ENCODE results near the gene NDUFV3. TPM values are rescaled to one million over a fixed set of nuclear protein-coding genes. Genes with fewer than 3 reads are reported as not detected.

Gene NDUFV3
- total and polyA plus RNA-seq, 2 of the 8 experiments (the other 6 are each of a cell fraction or from before 2014, with no cell fraction given), result 17.0 to 44.4 TPM

DNA sequence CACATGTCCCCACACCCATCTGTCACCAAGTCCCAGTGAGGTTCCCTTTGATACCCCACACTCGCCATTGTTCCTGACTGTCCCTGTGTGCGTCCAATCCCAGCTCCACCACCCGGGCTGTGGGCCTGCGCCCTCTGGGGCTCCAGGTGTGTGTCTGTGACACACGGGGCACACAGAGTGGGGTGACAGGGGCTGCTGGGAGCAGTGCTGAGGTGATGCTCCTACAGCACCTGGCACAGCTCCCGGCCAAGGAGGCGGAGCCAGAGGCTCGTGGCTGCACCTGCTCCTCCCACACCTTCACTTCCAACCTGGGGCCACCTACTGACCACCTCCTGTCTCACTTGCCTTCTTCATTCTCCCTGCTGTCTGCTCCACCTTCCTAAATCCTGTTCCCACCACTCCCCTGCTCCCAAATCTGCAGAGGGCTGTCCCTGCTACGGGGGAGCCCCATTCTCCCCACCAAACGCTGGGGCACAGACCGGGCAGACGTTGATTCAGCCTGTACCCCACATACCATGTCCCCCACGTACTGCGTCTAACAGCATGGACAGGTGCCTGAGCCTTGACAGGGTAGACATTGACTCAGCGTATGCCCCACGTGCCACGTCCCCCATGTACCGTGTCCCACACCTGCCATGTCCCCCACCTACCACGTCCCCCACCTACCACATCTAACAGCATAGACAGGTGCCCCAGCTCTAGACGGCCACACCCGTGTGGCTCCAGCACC, 30.2 kb upstream of the NDUFV3 start:
- Histone ChIP-seq H3K14ac (ENCODE audit: insufficient read length) (no peak overlapping the region), H3K79me2 (ENCODE audit: control insufficient read depth in 1 of 2, insufficient read depth in 2 of 2, low read length in 2 of 2) (peaks cover 6 to 84% of the 10 kb centered on the region in 2 experiments; a peak in 3 of 4 replicates), H3K4me2 (ENCODE audit: insufficient read depth in 1 of 2, low read depth in 2 of 2, low read length in 2 of 2) (no peak overlapping the region), H4K91ac (replicated peaks; ENCODE audit: insufficient read length, low read length) (no peak overlapping the region), H3K27ac (ENCODE audit: low read depth, low read length) (no peak overlapping the region), H2AK5ac (ENCODE audit: low read depth, low read length) (no peak overlapping the region), H3K23me2 (ENCODE audit: low read depth, low read length) (0 out of 2 replicates have a peak, but pooled peaks cover 2% of the 10 kb centered on the region), H3K4me3 (ENCODE audit: extremely low read depth in 1 of 4, insufficient read depth in 2 of 4, low read depth in 3 of 4, low read length in 4 of 4) (no peak overlapping the region), H2BK120ac (replicated peaks; ENCODE audit: low read depth, low read length) (no peak overlapping the region), H3K4me1 (replicated peaks in 1 of 4; ENCODE audit: control insufficient read depth in 3 of 4, insufficient read depth in 4 of 4, low read length in 3 of 4) (no peaks in the 10 kb centered on the region; a peak in 1 of 7 replicates), H3K27me3 (replicated peaks in 1 of 4; ENCODE audit: control insufficient read depth in 3 of 4, extremely low read depth in 1 of 4, insufficient read depth in 3 of 4, low read length in 3 of 4) (no peaks in the 10 kb centered on the region), H4K8ac (ENCODE audit: extremely low read depth, insufficient read depth, low read length) (peak overlapping the region; percentile 85; the same call in 1 of the 2 replicates), H3K18ac (ENCODE audit: extremely low read depth, low read length) (no peak overlapping the region), H4K20me1 (replicated peaks in 1 of 2; ENCODE audit: control insufficient read depth in 1 of 2, insufficient read depth in 2 of 2, low read length in 2 of 2) (peaks cover 28 to 53% of the 10 kb centered on the region in 2 experiments), H3K79me1 (ENCODE audit: low read depth, low read length) (peaks cover 27% of the 10 kb centered on the region), H4K5ac (ENCODE audit: insufficient read length, low read depth, low read length) (no peak overlapping the region), H3K9ac (replicated peaks in 1 of 4; ENCODE audit: extremely low read depth in 1 of 4, low read depth in 3 of 4, low read length in 3 of 4) (peak overlapping the region in 1 of 4 experiments; percentile 14; a peak in 1 of 7 replicates), H3K4ac (replicated peaks; ENCODE audit: insufficient read length, low read depth, low read length) (no peak overlapping the region), H3K9me3 (ENCODE audit: insufficient read depth in 2 of 2, low read depth in 1 of 2, low read length in 1 of 2) (no peaks in the 10 kb centered on the region), H3K56ac (replicated peaks; ENCODE audit: insufficient read length, low read depth, low read length) (no peak overlapping the region), H2BK20ac (ENCODE audit: low read length) (no peak overlapping the region), H3K36me3 (ENCODE audit: control insufficient read depth in 2 of 4, insufficient read depth in 4 of 4, low read length in 3 of 4) (peaks cover 18 to 49% (median 40%) of the 10 kb centered on the region in 4 experiments), H3K23ac (ENCODE audit: insufficient read length) (no peak overlapping the region), H2BK15ac (ENCODE audit: low read length) (0 out of 2 replicates have a peak overlapping the region, but pooled peaks have one; percentile 25), H2BK5ac (ENCODE audit: low read depth, low read length) (peak overlapping the region; percentile 77; the same call in 1 of the 2 replicates), H2BK12ac (ENCODE audit: low read depth, low read length) (no peak overlapping the region), H2AFZ (ENCODE audit: low read length) (no peak overlapping the region)
- TF ChIP-seq, protein P1, sequence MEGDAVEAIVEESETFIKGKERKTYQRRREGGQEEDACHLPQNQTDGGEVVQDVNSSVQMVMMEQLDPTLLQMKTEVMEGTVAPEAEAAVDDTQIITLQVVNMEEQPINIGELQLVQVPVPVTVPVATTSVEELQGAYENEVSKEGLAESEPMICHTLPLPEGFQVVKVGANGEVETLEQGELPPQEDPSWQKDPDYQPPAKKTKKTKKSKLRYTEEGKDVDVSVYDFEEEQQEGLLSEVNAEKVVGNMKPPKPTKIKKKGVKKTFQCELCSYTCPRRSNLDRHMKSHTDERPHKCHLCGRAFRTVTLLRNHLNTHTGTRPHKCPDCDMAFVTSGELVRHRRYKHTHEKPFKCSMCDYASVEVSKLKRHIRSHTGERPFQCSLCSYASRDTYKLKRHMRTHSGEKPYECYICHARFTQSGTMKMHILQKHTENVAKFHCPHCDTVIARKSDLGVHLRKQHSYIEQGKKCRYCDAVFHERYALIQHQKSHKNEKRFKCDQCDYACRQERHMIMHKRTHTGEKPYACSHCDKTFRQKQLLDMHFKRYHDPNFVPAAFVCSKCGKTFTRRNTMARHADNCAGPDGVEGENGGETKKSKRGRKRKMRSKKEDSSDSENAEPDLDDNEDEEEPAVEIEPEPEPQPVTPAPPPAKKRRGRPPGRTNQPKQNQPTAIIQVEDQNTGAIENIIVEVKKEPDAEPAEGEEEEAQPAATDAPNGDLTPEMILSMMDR (IDR thresholded peaks at IDR 0.05; ENCODE audit: control extremely low read depth in 1 of 3, insufficient read depth in 1 of 3, low read depth in 1 of 3, low read length in 3 of 3), result peak in 1 of 3 experiments; percentile 51; a peak in 2 of 4 replicates
- TF ChIP-seq KDM5A (IDR thresholded peaks at IDR 0.05; ENCODE audit: low read length), result no peak
- TF ChIP-seq SP2 (IDR thresholded peaks at IDR 0.05; ENCODE audit: low read length), result no peak
- DNase-seq (ENCODE audit: low read depth in 1 of 2, low spot score in 2 of 2) (no peak), FAIRE-seq (no peak)
- POLR2A ChIA-PET (ENCODE audit: partially characterized antibody), result interaction anchor here (0.5 to 0.9 kb wide), 2 partner anchors 26 to 57 kb away, joined by 3 read pairs; no protein-coding TSS in a partner anchor
- CTCF ChIA-PET (ENCODE audit: partially characterized antibody), result interaction anchor here (0.7 kb wide), 1 partner anchor 25 kb away, joined by 3 read pairs; no protein-coding TSS in a partner anchor
- 93% methylated on average over 21 of the region's 21 CpGs; no CpG with 5 or more reads in 1 of the 2 experiments for WGBS, 2 experiments (ENCODE audit: extremely low coverage in 1 of 2, insufficient coverage in 1 of 2, insufficient read length in 1 of 2, insufficient replicate concordance in 2 of 2, low coverage in 1 of 2, low lambda C conversion rate in 2 of 2, missing lambda C conversion rate in 1 of 2)

Data from H1 (cell line).